SU-DHL-6 (cell line): ENCODE data around the gene ABHD16A.

Source experiments
- H2AFZ ChIP-seq: fragments of 200-600 bp; sonication (generic); 2 replicates; pipeline ENCODE4 v1.6.1; 2014; ENCODE audit warnings: low read depth, mild to moderate bottlenecking, moderate library complexity, mixed read lengths, antibody characterized with exemption, low read length; ENCODE audit not compliant: severe bottlenecking
- H3F3A ChIP-seq: fragments of 200-600 bp; shearing (Covaris generic); 2 replicates; pipeline ENCODE4 v1.6.0; 2016; ENCODE audit warnings: antibody characterized with exemption, mild to moderate bottlenecking; ENCODE audit not compliant: insufficient read depth
- H3K27ac ChIP-seq: fragments of 200-600 bp; sonication (generic); 2 replicates; pipeline ENCODE4 v1.5.1; 2016; ENCODE audit warnings: low read depth, mild to moderate bottlenecking, low read length, moderate library complexity, mixed read lengths
- H3K27me3 ChIP-seq: fragments of 200-600 bp; sonication (generic), shearing (Covaris generic); 2 replicates; pipeline ENCODE4 v1.6.0; 2014; ENCODE audit warnings: mild to moderate bottlenecking, low read length
- H3K36me3 ChIP-seq: fragments of 200-600 bp; sonication (generic); 2 replicates; pipeline ENCODE4 v1.6.1; 2014; ENCODE audit warnings: mild to moderate bottlenecking, low read length, mixed read lengths
- H3K4me2 ChIP-seq: fragments of 300-600, 200-600 bp; shearing (Covaris generic), sonication (generic); 2 replicates; pipeline ENCODE4 v1.6.0; 2014; ENCODE audit warnings: low read length, low read depth, mild to moderate bottlenecking; ENCODE audit not compliant: poor library complexity, severe bottlenecking
- H3K4me3 ChIP-seq: fragments of 200-600 bp; sonication (generic); 2 replicates; pipeline ENCODE4 v1.5.1; 2014; ENCODE audit warnings: antibody characterized with exemption, low read length, mild to moderate bottlenecking, mixed read lengths; ENCODE audit not compliant: insufficient read depth, poor library complexity, severe bottlenecking
- H3K79me2 ChIP-seq: fragments of 200-600 bp; sonication (generic); 2 replicates; pipeline ENCODE4 v1.6.1; 2014; ENCODE audit warnings: mild to moderate bottlenecking, low read length, moderate library complexity; ENCODE audit not compliant: insufficient read depth
- H3K9ac ChIP-seq: fragments of 200-600 bp; sonication (generic); 2 replicates; pipeline ENCODE4 v1.7.0; 2014; ENCODE audit warnings: mild to moderate bottlenecking, low read length
- H3K9me2 ChIP-seq: fragments of 200-600 bp; sonication (generic); replicated peaks from 2 replicates; pipeline ENCODE4 v1.6.1; 2014; ENCODE audit warnings: low read length; ENCODE audit not compliant: insufficient read depth
- H3K9me3 ChIP-seq: fragments of 200-600 bp; sonication (generic); 2 replicates; pipeline ENCODE4 v1.6.1; 2014; ENCODE audit warnings: low read length, mixed read lengths; ENCODE audit not compliant: insufficient read depth
- H4K20me1 ChIP-seq: fragments of 200-600 bp; sonication (generic); 2 replicates; pipeline ENCODE4 v1.6.1; 2014; ENCODE audit warnings: low read depth, mild to moderate bottlenecking, antibody characterized with exemption, low read length, moderate library complexity, mixed read lengths
- CTCF ChIP-seq: fragments of 200-600 bp; sonication (generic); IDR thresholded peaks from one replicate; pipeline ENCODE4 v1.5.1; 2017; ENCODE audit warnings: antibody characterized with exemption, mild to moderate bottlenecking, low read length, moderate library complexity; ENCODE audit not compliant: insufficient read depth, poor library complexity, severe bottlenecking
- EZH2phosphoT487 ChIP-seq: fragments of 200-600 bp; sonication (generic), shearing (Covaris generic); conservative IDR thresholded peaks from 2 replicates; pipeline ENCODE4 v1.6.1; 2018; ENCODE audit warnings: mild to moderate bottlenecking, antibody characterized with exemption, low read length, moderate library complexity, mixed read lengths

ABHD16A gene

GRCh38 chr6:31729979-31730630 lies 27.0 kb upstream of the ABHD16A start:
- Histone ChIP-seq H3K9me3 (no peaks in the 10 kb centered on the region), H3K9me2 (no peaks in the 10 kb centered on the region), H4K20me1 (no peaks in the 10 kb centered on the region), H3K4me2 (peak overlapping the region; percentile 73), H3F3A (peaks cover 30% of the 10 kb centered on the region), H3K27me3 (no peaks in the 10 kb centered on the region), H2AFZ (peak overlapping the region; percentile 27), H3K27ac (peak overlapping the region; percentile 20), H3K79me2 (peaks cover 11% of the 10 kb centered on the region), H3K36me3 (peaks cover 18% of the 10 kb centered on the region; the same call in 1 of the 2 replicates), H3K4me3 (peak overlapping the region; percentile 63), H3K9ac (peak overlapping the region; percentile 55)
- TF ChIP-seq CTCF, result no peak
- TF ChIP-seq EZH2phosphoT487, result no peak

- H3K36me3 ChIP-seq, result peaks cover 18% of the 10 kb centered on the region; the same call in 1 of the 2 replicates
- H3K79me2 ChIP-seq, result peaks cover 6% of the 10 kb centered on the region
- no peaks in the 10 kb centered on the region for H4K20me1 ChIP-seq
- H3F3A ChIP-seq, result peaks cover 30% of the 10 kb centered on the region
- H3K4me3 ChIP-seq, result peak overlapping the region; percentile 63
- peak overlapping the region; percentile 27 for H2AFZ ChIP-seq
- H3K27me3 ChIP-seq, result no peaks in the 10 kb centered on the region
- peak overlapping the region; percentile 20 for H3K27ac ChIP-seq
- H3K9me3 ChIP-seq, result no peaks in the 10 kb centered on the region
- H3K4me2 ChIP-seq, result peak overlapping the region; percentile 73
- H3K9ac ChIP-seq, result peak overlapping the region; percentile 55
- TF ChIP-seq CTCF (no peak), EZH2phosphoT487 (no peak)
- no peaks in the 10 kb centered on the region for H3K9me2 ChIP-seq
Measured at GRCh38 chr6:31729515-31729978, 26.4 kb upstream of the ABHD16A start.

GRCh38 chr6:31728767-31729514 lies 25.8 kb upstream of the ABHD16A start, which contains the start of gene DDAH2:
Gene DDAH2 (minus strand): TSS chr6:31729299. CDS start chr6:31729161, 138 bp downstream.
- H3K79me2 ChIP-seq, result no peaks in the 10 kb centered on the region
- no peaks in the 10 kb centered on the region for H3K27me3 ChIP-seq
- H3K9me2 ChIP-seq, result no peaks in the 10 kb centered on the region
- peak within 1 kb of the TSS; percentile 63 for H3K4me3 ChIP-seq
- TF ChIP-seq CTCF, result peak; percentile 100
- TF ChIP-seq EZH2phosphoT487, result no peak
- peak within 1 kb of the TSS; percentile 55 for H3K9ac ChIP-seq
- H3K4me2 ChIP-seq, result peak within 1 kb of the TSS; percentile 73
- peaks cover 30% of the 10 kb centered on the region for H3F3A ChIP-seq
- peak within 1 kb of the TSS; percentile 27 for H2AFZ ChIP-seq
- peak within 1 kb of the TSS; percentile 20 for H3K27ac ChIP-seq
- H3K36me3 ChIP-seq, result peaks cover 18% of the 10 kb centered on the region; the same call in 1 of the 2 replicates
- H4K20me1 ChIP-seq, result no peaks in the 10 kb centered on the region
- H3K9me3 ChIP-seq, result no peaks in the 10 kb centered on the region
